ENCODE data around the gene NLGN1.
"Not testable (repeated sequence)": the region's sequence is repeated elsewhere in the genome, so short reads cannot be mapped to it uniquely, and the experiment has no call there.

The NLGN1 gene

GRCh38 chr3:174218016-174218415 lies 820.5 kb downstream of the NLGN1 start:
- peaks cover 5% of the 10 kb centered on the region; the same call in 1 of the 2 replicates for H3K4me1 ChIP-seq (ENCODE audit: insufficient read depth, low read length)
- H3K9ac ChIP-seq (ENCODE audit: low read depth, low read length), result no peak overlapping the region
- no peaks in the 10 kb centered on the region for H3K36me3 ChIP-seq (ENCODE audit: insufficient read depth, low read length)
- no peaks in the 10 kb centered on the region for H3K9me3 ChIP-seq (ENCODE audit: control insufficient read depth, insufficient read depth, low read length)

DNA sequence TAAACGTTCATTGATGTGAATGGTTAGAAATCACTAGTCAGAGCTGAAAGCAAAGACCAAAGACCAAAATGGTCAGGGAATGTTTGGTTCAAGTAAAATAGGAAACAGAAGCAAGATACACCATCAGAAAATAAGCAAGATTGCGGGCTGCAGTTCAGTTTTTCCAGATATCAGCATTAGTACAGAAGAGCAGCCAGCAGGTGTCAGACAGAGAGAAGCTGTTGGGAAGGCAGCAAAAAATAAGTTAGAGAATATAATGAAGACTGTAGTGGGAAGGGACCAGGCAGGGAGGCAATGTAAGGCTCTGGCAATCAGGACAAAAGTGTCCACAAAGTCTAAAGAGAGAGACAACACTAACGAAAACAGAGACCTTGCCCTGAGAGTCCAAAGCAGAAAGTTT lies 822.2 kb downstream of the NLGN1 start:
- no peaks in the 10 kb centered on the region for H3K9me3 ChIP-seq (ENCODE audit: control insufficient read depth, insufficient read depth, low read length)
- peaks cover 5% of the 10 kb centered on the region; the same call in 1 of the 2 replicates for H3K4me1 ChIP-seq (ENCODE audit: insufficient read depth, low read length)
- no peak overlapping the region for H3K9ac ChIP-seq (ENCODE audit: low read depth, low read length)
- no peaks in the 10 kb centered on the region for H3K36me3 ChIP-seq (ENCODE audit: insufficient read depth, low read length)

GRCh38 chr3:174220775-174221554 lies 823.4 kb downstream of the NLGN1 start:
- Histone ChIP-seq H3K36me3 (ENCODE audit: insufficient read depth, low read length) (no peaks in the 10 kb centered on the region), H3K9ac (ENCODE audit: low read depth, low read length) (no peak overlapping the region), H3K9me3 (ENCODE audit: control insufficient read depth, insufficient read depth, low read length) (no peaks in the 10 kb centered on the region)

GRCh38 chr3:174223042-174223441 lies 825.5 kb downstream of the NLGN1 start:
- H3K9ac ChIP-seq (ENCODE audit: low read depth, low read length), result no peak overlapping the region
- no peaks in the 10 kb centered on the region for H3K9me3 ChIP-seq (ENCODE audit: control insufficient read depth, insufficient read depth, low read length)
- no peaks in the 10 kb centered on the region for H3K36me3 ChIP-seq (ENCODE audit: insufficient read depth, low read length)
- peaks cover under 1% of the 10 kb centered on the region; the same call in 1 of the 2 replicates for H3K4me1 ChIP-seq (ENCODE audit: insufficient read depth, low read length)

More at GRCh38 chr3:174220775-174221554, 823.4 kb downstream of the NLGN1 start:
- H3K4me1 ChIP-seq (ENCODE audit: insufficient read depth, low read length), result no peaks in the 10 kb centered on the region

GRCh38 chr3:174223626-174224025 lies 826.1 kb downstream of the NLGN1 start:
- Histone ChIP-seq H3K9ac (ENCODE audit: low read depth, low read length) (no peak overlapping the region), H3K9me3 (ENCODE audit: control insufficient read depth, insufficient read depth, low read length) (no peaks in the 10 kb centered on the region), H3K36me3 (ENCODE audit: insufficient read depth, low read length) (no peaks in the 10 kb centered on the region), H3K4me1 (ENCODE audit: insufficient read depth, low read length) (peaks cover 6% of the 10 kb centered on the region; the same call in 1 of the 2 replicates)

GRCh38 chr3:174229916-174230315 lies 832.4 kb downstream of the NLGN1 start:
- no peaks in the 10 kb centered on the region for H3K36me3 ChIP-seq (ENCODE audit: insufficient read depth, low read length)
- H3K4me1 ChIP-seq (ENCODE audit: insufficient read depth, low read length), result peaks cover 34% of the 10 kb centered on the region
- no peaks in the 10 kb centered on the region; the same call in 1 of the 2 replicates for H3K9me3 ChIP-seq (ENCODE audit: control insufficient read depth, insufficient read depth, low read length)
- H3K9ac ChIP-seq (ENCODE audit: low read depth, low read length), result no peak overlapping the region

DNA sequence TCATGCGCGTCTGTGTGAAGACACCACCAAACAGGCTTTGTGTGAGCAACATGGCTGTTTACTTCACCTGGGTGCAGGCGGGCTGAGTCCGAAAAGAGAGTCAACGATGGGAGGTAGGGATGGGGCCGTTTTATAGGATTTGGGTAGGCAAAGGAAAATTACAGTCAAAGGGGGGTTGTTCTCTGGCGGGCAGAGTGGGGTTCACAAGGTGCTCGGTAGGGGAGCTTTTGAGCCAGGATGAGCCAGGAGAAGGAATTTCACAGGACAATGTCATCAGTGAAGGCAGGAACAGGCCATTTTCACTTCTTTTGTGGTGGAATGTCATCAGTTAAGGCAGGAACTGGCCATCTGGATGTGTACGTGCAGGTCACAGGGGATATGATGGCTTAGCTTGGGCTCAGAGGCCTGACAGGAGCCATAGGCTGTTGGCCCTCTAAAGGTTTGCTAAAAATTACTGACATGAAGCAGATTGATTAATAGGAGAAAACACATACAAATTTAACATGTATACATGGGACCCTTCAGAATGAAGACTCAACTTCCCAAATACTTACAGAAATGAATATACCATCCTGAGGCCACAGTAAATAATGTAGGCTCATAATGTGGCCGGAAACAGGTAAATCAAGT lies 834.6 kb downstream of the NLGN1 start:
- Histone ChIP-seq H3K9ac (ENCODE audit: low read depth, low read length) (peak overlapping the region; percentile 39), H3K4me1 (ENCODE audit: insufficient read depth, low read length) (peaks cover 34% of the 10 kb centered on the region)
- not testable (repeated sequence) for H3K36me3 ChIP-seq (ENCODE audit: insufficient read depth, low read length); H3K9me3 ChIP-seq (ENCODE audit: control insufficient read depth, insufficient read depth, low read length)

- Histone ChIP-seq H3K9ac (ENCODE audit: low read depth, low read length) (peak overlapping the region; percentile 36), H3K4me1 (ENCODE audit: insufficient read depth, low read length) (peaks cover 34% of the 10 kb centered on the region), H3K36me3 (ENCODE audit: insufficient read depth, low read length) (no peaks in the 10 kb centered on the region), H3K9me3 (ENCODE audit: control insufficient read depth, insufficient read depth, low read length) (no peaks in the 10 kb centered on the region; the same call in 1 of the 2 replicates)
These were observed 835.3 kb downstream of the NLGN1 start for GRCh38 chr3:174232658-174233429.

GRCh38 chr3:174233511-174233910 lies 836.0 kb downstream of the NLGN1 start:
- H3K36me3 ChIP-seq (ENCODE audit: insufficient read depth, low read length), result no peaks in the 10 kb centered on the region
- peaks cover 29% of the 10 kb centered on the region for H3K4me1 ChIP-seq (ENCODE audit: insufficient read depth, low read length)
- no peaks in the 10 kb centered on the region; the same call in 1 of the 2 replicates for H3K9me3 ChIP-seq (ENCODE audit: control insufficient read depth, insufficient read depth, low read length)
- no peak overlapping the region for H3K9ac ChIP-seq (ENCODE audit: low read depth, low read length)

- Histone ChIP-seq H3K9me3 (ENCODE audit: control insufficient read depth, insufficient read depth, low read length) (no peaks in the 10 kb centered on the region), H3K4me1 (ENCODE audit: insufficient read depth, low read length) (no peaks in the 10 kb centered on the region), H3K36me3 (ENCODE audit: insufficient read depth, low read length) (no peaks in the 10 kb centered on the region)
These were observed 844.9 kb downstream of the NLGN1 start for GRCh38 chr3:174242311-174243041.

GRCh38 chr3:174243171-174243570 lies 845.6 kb downstream of the NLGN1 start:
- Histone ChIP-seq H3K9me3 (ENCODE audit: control insufficient read depth, insufficient read depth, low read length) (no peaks in the 10 kb centered on the region), H3K9ac (ENCODE audit: low read depth, low read length) (no peak overlapping the region), H3K4me1 (ENCODE audit: insufficient read depth, low read length) (no peaks in the 10 kb centered on the region), H3K36me3 (ENCODE audit: insufficient read depth, low read length) (no peaks in the 10 kb centered on the region)

More at GRCh38 chr3:174242311-174243041, 844.9 kb downstream of the NLGN1 start:
- H3K9ac ChIP-seq (ENCODE audit: low read depth, low read length), result no peak overlapping the region; the same call in 1 of the 2 replicates

GRCh38 chr3:174247687-174248152 lies 850.2 kb downstream of the NLGN1 start:
- Histone ChIP-seq H3K9me3 (ENCODE audit: control insufficient read depth, insufficient read depth, low read length) (no peaks in the 10 kb centered on the region), H3K4me1 (ENCODE audit: insufficient read depth, low read length) (no peaks in the 10 kb centered on the region), H3K9ac (ENCODE audit: low read depth, low read length) (no peak overlapping the region), H3K36me3 (ENCODE audit: insufficient read depth, low read length) (no peaks in the 10 kb centered on the region)

GRCh38 chr3:174251681-174252080 lies 854.1 kb downstream of the NLGN1 start:
- Histone ChIP-seq H3K9me3 (ENCODE audit: control insufficient read depth, insufficient read depth, low read length) (no peaks in the 10 kb centered on the region), H3K36me3 (ENCODE audit: insufficient read depth, low read length) (no peaks in the 10 kb centered on the region), H3K4me1 (ENCODE audit: insufficient read depth, low read length) (no peaks in the 10 kb centered on the region), H3K9ac (ENCODE audit: low read depth, low read length) (no peak overlapping the region)
